ENCODE measurements around the gene MAGEA8. TPM values are rescaled to one million over a fixed set of nuclear protein-coding genes. Genes with fewer than 3 reads are reported as not detected.
A peak's percentile ranks its signal among the peaks of the same experiment; 100 is the strongest.

The MAGEA8 gene
- total RNA-seq, 1 experiment from 2014 or later, result not detected

- Histone ChIP-seq H2BK12ac (ENCODE audit: insufficient read length, low read depth, low read length) (no peak overlapping the region), H4K5ac (ENCODE audit: insufficient read length, low read depth, low read length) (no peak overlapping the region), H2BK120ac (ENCODE audit: low read depth, low read length, poor library complexity, severe bottlenecking) (no peak overlapping the region), H4K91ac (ENCODE audit: insufficient read length, low read depth, low read length) (no peak overlapping the region), H2BK20ac (ENCODE audit: low read depth, low read length, poor library complexity, severe bottlenecking) (no peak overlapping the region), H3K56ac (ENCODE audit: insufficient read length, low read depth, low read length) (no peak overlapping the region), H2BK15ac (ENCODE audit: low read depth, low read length) (no peak overlapping the region), H3K9me3 (ENCODE audit: control insufficient read depth, low read depth, low read length) (peaks cover 24% of the 10 kb centered on the region), H4K20me1 (ENCODE audit: control insufficient read depth, insufficient read depth, insufficient read length) (no peaks in the 10 kb centered on the region), H3K79me2 (ENCODE audit: insufficient read depth, low read length) (no peaks in the 10 kb centered on the region), H3K4me2 (ENCODE audit: insufficient read depth, insufficient read length, low read length) (no peak overlapping the region), H3K4me1 (ENCODE audit: insufficient read depth, low read length) (no peaks in the 10 kb centered on the region; the same call in 1 of the 2 replicates), H3K23ac (ENCODE audit: insufficient read length, low read depth, low read length) (no peak overlapping the region), H2AK5ac (ENCODE audit: insufficient read length, low read length) (no peak overlapping the region), H3K14ac (ENCODE audit: insufficient read depth, low read length) (no peak overlapping the region), H4K8ac (replicated peaks; ENCODE audit: insufficient read length, low read depth, low read length) (no peak overlapping the region), H2BK5ac (ENCODE audit: insufficient read length, low read length) (no peak overlapping the region), H3K18ac (ENCODE audit: insufficient read length, low read depth, low read length) (no peak overlapping the region), H3K9ac (ENCODE audit: extremely low read depth, insufficient read length, low read length) (no peak overlapping the region), H3K27me3 (ENCODE audit: insufficient read depth, low read length) (no peaks in the 10 kb centered on the region), H2AFZ (ENCODE audit: low read length) (peak overlapping the region; percentile 56), H3K4ac (ENCODE audit: low read depth, low read length) (no peak overlapping the region), H3K79me1 (ENCODE audit: insufficient read depth, low read depth, low read length, poor library complexity, severe bottlenecking) (no peaks in the 10 kb centered on the region), H3T11ph (ENCODE audit: low read length) (no peak overlapping the region), H3K27ac (ENCODE audit: insufficient read length, low read depth, low read length) (no peak overlapping the region), H3K23me2 (ENCODE audit: insufficient read length, low read depth, low read length, poor library complexity, severe bottlenecking) (no peaks in the 10 kb centered on the region)
- peaks cover 54 to 69% of the 10 kb centered on the region in 2 experiments for H3K9me3 Mint-ChIP-seq
- H3K4me3 Mint-ChIP-seq, result no peak overlapping the region
- peak; percentile 45; the same call in 2 of the 3 replicates for TF ChIP-seq CTCF (conservative IDR thresholded peaks at IDR 0.05)
- H3K4me1 Mint-ChIP-seq, result peaks cover 8% of the 10 kb centered on the region in 2 experiments
- H3K36me3 Mint-ChIP-seq (ENCODE audit: insufficient read depth in 1 of 3, low read depth in 3 of 3), result peaks cover 0 to under 1% (median 0%) of the 10 kb centered on the region in 3 experiments; a peak in 3 of 7 replicates
- WGBS (ENCODE audit: extremely low coverage, insufficient read length, low lambda C conversion rate), result no CpG with 5 or more reads among the region's 6 CpGs
- H3K27me3 Mint-ChIP-seq (ENCODE audit: low read depth), result peaks cover 1% of the 10 kb centered on the region; the same call in 1 of the 2 replicates
- DNase-seq, result no peak
- H3K27ac Mint-ChIP-seq, result no peak overlapping the region; a peak in 1 of 7 replicates
Observed at GRCh38 chrX:149903889-149904748, 23.1 kb downstream of the MAGEA8 start.
